Endothelial cell of umbilical vein (primary cell): ENCODE measurements around the gene SEMA5A. TPM values are rescaled to one million over a fixed set of nuclear protein-coding genes. Genes with fewer than 3 reads are reported as not detected.

ENCODE experiments used
- BruUV-seq: library from RNA; stranded (reverse); fragments of 400-500 nt; replicated peaks from 2 replicates; lab custom pipeline; 2021; lab: Mats Ljungman, UMichigan
- CTCF ChIA-PET: fragments of 300-600, 350-600 bp; sonication (Branson Sonifier 250); formaldehyde crosslinking; loops from one replicate; lab custom pipeline; 2021; ENCODE audit warnings: antibody characterized with exemption, inconsistent platforms; lab: Charles Lee
- POLR2A ChIA-PET: fragments of 300-600, 350-600 bp; sonication (Branson Sonifier 250); formaldehyde crosslinking; loops from one replicate; lab custom pipeline; 2021; ENCODE audit warnings: antibody characterized with exemption, inconsistent platforms; lab: Charles Lee
- DNase-seq: peaks from one replicate; pipeline ENCODE4 v3.0.0-alpha.2; 2011; ENCODE audit warnings: low read depth, low spot score
- FAIRE-seq: peaks from 2 replicates; lab custom pipeline; 2011; peaks lifted over from hg19 to GRCh38; lab: Jason Lieb, UNC
- H2AFZ ChIP-seq: 2 replicates; pipeline ENCODE4 v1.6.0; 2012; ENCODE audit warnings: low read depth, low read length, control low read depth, inconsistent platforms
- H3K27ac ChIP-seq: 2 replicates; pipeline ENCODE4 v1.5.1; 2011; ENCODE audit warnings: low read depth, mild to moderate bottlenecking, control low read depth, low read length, moderate library complexity; ENCODE audit not compliant: insufficient read depth
- H3K27me3 ChIP-seq, 2 experiments: 2 replicates each; pipeline versions ENCODE4 v1.6.0 to v1.6.1; 2011; ENCODE audit warnings: low read length in 2 of 2, mixed read lengths in 1 of 2; ENCODE audit not compliant: control insufficient read depth in 2 of 2, insufficient read depth in 2 of 2
- H3K36me3 ChIP-seq, 2 experiments: 2 replicates in 1 of 2; 3 replicates in 1 of 2; pipeline ENCODE4 v1.5.1; 2011; ENCODE audit warnings: low read length in 2 of 2, mild to moderate bottlenecking in 1 of 2, moderate library complexity in 1 of 2; ENCODE audit not compliant: control insufficient read depth in 2 of 2, insufficient read depth in 2 of 2; ENCODE audit errors: extremely low read depth in 1 of 2
- H3K4me1 ChIP-seq: 3 replicates; pipeline ENCODE4 v1.5.1; 2011; ENCODE audit warnings: mild to moderate bottlenecking, low read length; ENCODE audit not compliant: control insufficient read depth, insufficient read depth; ENCODE audit errors: extremely low read depth
- H3K4me2 ChIP-seq: 2 replicates; pipeline ENCODE4 v1.6.1; 2011; ENCODE audit warnings: low read length, control low read depth, mixed read lengths; ENCODE audit not compliant: insufficient read depth
- H3K4me3 ChIP-seq, 3 experiments: fragments of 200-600 bp in 1 of 3; sonication (generic), shearing (Covaris generic) in 1 of 3; replicated peaks in 1 of 3; 2 replicates each; pipeline ENCODE4 v1.5.1; 2011 to 2016; ENCODE audit warnings: control low read depth in 3 of 3, low read length in 3 of 3, mild to moderate bottlenecking in 2 of 3, inconsistent platforms in 1 of 3, low read depth in 1 of 3, moderate library complexity in 1 of 3; ENCODE audit not compliant: insufficient read depth in 1 of 3
- H3K79me2 ChIP-seq: 2 replicates; pipeline ENCODE4 v1.6.0; 2012; ENCODE audit warnings: low read length, inconsistent platforms; ENCODE audit not compliant: control insufficient read depth, insufficient read depth
- H3K9ac ChIP-seq: replicated peaks from 2 replicates; pipeline ENCODE3; 2011; ENCODE audit warnings: low read length, control low read depth; ENCODE audit not compliant: insufficient read depth; ENCODE audit errors: extremely low read depth
- H3K9me1 ChIP-seq: replicated peaks from 3 replicates; pipeline ENCODE4 v1.6.0; 2011; ENCODE audit warnings: mild to moderate bottlenecking, low read length; ENCODE audit not compliant: control insufficient read depth, insufficient read depth; ENCODE audit errors: extremely low read depth
- H3K9me3 ChIP-seq: replicated peaks from 2 replicates; pipeline ENCODE4 v1.5.1; 2012; ENCODE audit warnings: low read length, inconsistent platforms; ENCODE audit not compliant: control insufficient read depth, insufficient read depth
- H4K20me1 ChIP-seq: replicated peaks from 2 replicates; pipeline ENCODE3; 2011; ENCODE audit warnings: mild to moderate bottlenecking, low read length; ENCODE audit not compliant: control insufficient read depth, insufficient read depth; ENCODE audit errors: extremely low read depth
- CTCF ChIP-seq, 2 donors: IDR thresholded peaks; 1 replicate in 1 of 2; 2 replicates in 1 of 2; pipeline ENCODE4 v1.5.1; 2011; ENCODE audit warnings: low read length in 2 of 2, mild to moderate bottlenecking in 2 of 2, moderate library complexity in 2 of 2, control low read depth in 1 of 2, inconsistent platforms in 1 of 2, low read depth in 1 of 2; ENCODE audit not compliant: insufficient read depth in 1 of 2; ENCODE audit errors: extremely low read depth in 1 of 2
- EZH2 ChIP-seq: IDR thresholded peaks from 2 replicates; pipeline ENCODE4 v1.6.1; 2012; ENCODE audit warnings: borderline replicate concordance, low read depth, mild to moderate bottlenecking, moderate library complexity, low read length, inconsistent platforms; ENCODE audit not compliant: severe bottlenecking
- FOS ChIP-seq: IDR thresholded peaks from 2 replicates; pipeline ENCODE4 v1.6.1; 2011; ENCODE audit warnings: mild to moderate bottlenecking, low read length, moderate library complexity, borderline replicate concordance; ENCODE audit not compliant: insufficient read depth
- GATA2 ChIP-seq: IDR thresholded peaks from 2 replicates; pipeline ENCODE4 v1.7.0; 2011; ENCODE audit warnings: low read depth, mild to moderate bottlenecking, moderate library complexity, mixed read lengths, low read length; ENCODE audit not compliant: insufficient read length, insufficient read depth
- JUN ChIP-seq: IDR thresholded peaks from 2 replicates; pipeline ENCODE4 v1.6.1; 2011; ENCODE audit warnings: borderline replicate concordance, low read depth; ENCODE audit not compliant: insufficient read length, insufficient read depth
- MAX ChIP-seq: IDR thresholded peaks from 2 replicates; pipeline ENCODE4 v1.6.1; 2011; ENCODE audit not compliant: insufficient read depth, insufficient read length
- MYC ChIP-seq: IDR thresholded peaks from one replicate; pipeline ENCODE4 v1.6.1; 2011; ENCODE audit warnings: mild to moderate bottlenecking, low read depth, low read length
- POLR2A ChIP-seq: IDR thresholded peaks from 2 replicates; pipeline ENCODE4 v1.6.1; 2012; ENCODE audit warnings: low read depth, mild to moderate bottlenecking, control low read depth, low read length
- POLR2AphosphoS5 ChIP-seq: IDR thresholded peaks from 2 replicates; pipeline ENCODE4 v1.6.1; 2012; ENCODE audit warnings: low read depth, mild to moderate bottlenecking, control low read depth, low read length, moderate library complexity; ENCODE audit not compliant: insufficient read depth
- dilution Hi-C: fragments of 300-500 bp; cut with MboI; formaldehyde crosslinking; loops from one replicate; pipeline ENCODE4 v1.15.0; 2019; ENCODE audit warnings: low sequenced_read_pairs; ENCODE audit not compliant: extremely low pct_ligation_motif_present
- intact Hi-C: fragments of 100-400 bp; cut with micrococcal nuclease; formaldehyde crosslinking; loops from one replicate; pipeline ENCODE4 v1.10.0; 2022
- polyA plus RNA-seq, 4 experiments: library from polyadenylated mRNA; depleted of rRNA in 3 of 4; stranded (reverse) in 3 of 4; unstranded in 1 of 4; fragments of >200 nt; gene quantifications; 2 replicates each; pipeline versions ENCODE4 v1.2.1 to v1.2.3, GENCODE V29; 2011 to 2012; ENCODE audit warnings: missing spikeins in 1 of 4
- total RNA-seq: library from RNA; stranded (reverse); gene quantifications from 2 replicates; pipeline ENCODE4 v1.2.3, GENCODE V29; 2021

The SEMA5A gene
- total and polyA plus RNA-seq, 2 donors (not counting 3 experiments of a cell fraction or from before 2014, with no cell fraction given) = 0.04 to 0.06 TPM

GRCh38 chr5:9265441-9266287 is 280.2 kb downstream of the SEMA5A start:
- no peak for DNase-seq
- Histone ChIP-seq H3K36me3 (no peaks in the 10 kb centered on the region), H3K4me2 (no peak overlapping the region), H3K9ac (no peak overlapping the region), H3K9me1 (no peaks in the 10 kb centered on the region), H3K79me2 (no peaks in the 10 kb centered on the region), H4K20me1 (no peaks in the 10 kb centered on the region), H3K4me1 (no peaks in the 10 kb centered on the region), H3K27me3 (no peaks in the 10 kb centered on the region), H2AFZ (no peak overlapping the region), H3K9me3 (no peaks in the 10 kb centered on the region), H3K27ac (no peak overlapping the region), H3K4me3 (no peak overlapping the region)
- dilution Hi-C loops = no loop called here
- POLR2A ChIA-PET = no interaction called here
- no peak for FAIRE-seq
- TF ChIP-seq POLR2AphosphoS5 (no peak), EZH2 (no peak), GATA2 (no peak), MYC (no peak), CTCF (IDR thresholded peaks at IDR 0.05; ENCODE audit: extremely low read depth in 1 of 2, insufficient read depth in 1 of 2, low read depth in 1 of 2, low read length in 2 of 2) (no peak), POLR2A (no peak), JUN (no peak), FOS (no peak), MAX (no peak)
- CTCF ChIA-PET = no interaction called here
- intact Hi-C loops = no loop called here
- BruUV-seq = no TSS peak
